Measurements from ENCODE around the gene KISS1.

DNA sequence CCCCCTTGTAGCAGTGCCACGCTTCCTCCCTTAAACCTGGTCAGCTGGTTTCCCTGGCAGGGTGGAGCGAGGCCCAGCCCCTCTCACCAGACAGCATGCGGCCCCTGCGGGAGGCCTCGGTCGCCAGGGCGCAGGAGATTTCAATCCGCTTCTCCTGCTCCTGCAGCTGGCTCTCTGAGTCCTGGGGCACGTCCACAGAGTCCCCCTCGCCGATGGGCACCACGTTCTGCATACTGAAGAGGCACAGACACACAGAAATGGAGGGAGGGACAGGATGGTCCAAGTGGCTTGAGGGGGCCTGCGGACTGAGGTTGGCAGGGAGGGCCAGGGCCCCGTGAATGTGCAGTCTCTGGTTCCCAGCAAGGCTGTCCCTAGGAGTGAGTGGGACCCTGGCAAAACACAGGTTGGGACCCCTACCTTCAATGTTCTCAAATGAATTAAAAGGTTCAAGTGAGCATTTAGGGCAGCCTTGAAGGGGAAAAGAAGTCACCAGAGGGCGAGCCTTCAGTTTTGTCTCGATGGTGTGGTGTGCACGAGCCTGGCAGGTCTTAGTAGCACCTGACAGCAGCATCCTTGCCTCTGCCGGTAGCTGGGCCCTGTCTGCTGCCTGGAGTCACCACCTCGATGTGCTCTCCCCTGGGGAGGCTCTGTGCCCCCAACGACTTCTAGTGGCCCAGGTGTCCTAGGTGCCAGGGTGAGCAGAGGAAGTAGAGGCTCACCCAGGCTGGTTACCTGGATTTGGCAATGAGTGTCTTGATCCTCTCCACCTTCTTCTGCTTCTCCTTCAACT lies 31.9 kb upstream of the KISS1 start:
- TF ChIP-seq, protein P1, sequence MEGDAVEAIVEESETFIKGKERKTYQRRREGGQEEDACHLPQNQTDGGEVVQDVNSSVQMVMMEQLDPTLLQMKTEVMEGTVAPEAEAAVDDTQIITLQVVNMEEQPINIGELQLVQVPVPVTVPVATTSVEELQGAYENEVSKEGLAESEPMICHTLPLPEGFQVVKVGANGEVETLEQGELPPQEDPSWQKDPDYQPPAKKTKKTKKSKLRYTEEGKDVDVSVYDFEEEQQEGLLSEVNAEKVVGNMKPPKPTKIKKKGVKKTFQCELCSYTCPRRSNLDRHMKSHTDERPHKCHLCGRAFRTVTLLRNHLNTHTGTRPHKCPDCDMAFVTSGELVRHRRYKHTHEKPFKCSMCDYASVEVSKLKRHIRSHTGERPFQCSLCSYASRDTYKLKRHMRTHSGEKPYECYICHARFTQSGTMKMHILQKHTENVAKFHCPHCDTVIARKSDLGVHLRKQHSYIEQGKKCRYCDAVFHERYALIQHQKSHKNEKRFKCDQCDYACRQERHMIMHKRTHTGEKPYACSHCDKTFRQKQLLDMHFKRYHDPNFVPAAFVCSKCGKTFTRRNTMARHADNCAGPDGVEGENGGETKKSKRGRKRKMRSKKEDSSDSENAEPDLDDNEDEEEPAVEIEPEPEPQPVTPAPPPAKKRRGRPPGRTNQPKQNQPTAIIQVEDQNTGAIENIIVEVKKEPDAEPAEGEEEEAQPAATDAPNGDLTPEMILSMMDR (IDR thresholded peaks at IDR 0.05; ENCODE audit: low read depth, low read length, poor library complexity, severe bottlenecking), result no peak
- TF ChIP-seq EZH2phosphoT487 (IDR thresholded peaks at IDR 0.05; ENCODE audit: borderline replicate concordance, low read length), result no peak

Data from DOHH2 (cell line).